H1 (cell line): ENCODE data around the gene SMC3. TPM values are rescaled to one million over a fixed set of nuclear protein-coding genes. Genes with fewer than 3 reads are reported as not detected.

Source experiments
- CTCF ChIA-PET: fragments of 300-600 bp; sonication (Branson Sonifier 250); formaldehyde crosslinking; loops from one replicate; lab custom pipeline; 2021; ENCODE audit not compliant: partially characterized antibody; lab: Charles Lee
- POLR2A ChIA-PET: fragments of 300-600 bp; sonication (Branson Sonifier 250); formaldehyde crosslinking; loops from one replicate; lab custom pipeline; 2021; ENCODE audit warnings: inconsistent platforms; ENCODE audit not compliant: partially characterized antibody; lab: Charles Lee
- DNase-seq, 2 experiments: peaks; one replicate each; pipeline versions ENCODE4 v3.0.0 to v3.0.0-alpha.2; 2010 to 2022; ENCODE audit warnings: low spot score in 2 of 2, low read depth in 1 of 2, mixed read lengths in 1 of 2
- FAIRE-seq: peaks from 2 replicates; lab custom pipeline; 2011; peaks lifted over from hg19 to GRCh38; lab: Jason Lieb, UNC
- H2AFZ ChIP-seq: 2 replicates; pipeline ENCODE4 v1.8.1; 2012; ENCODE audit warnings: low read length, inconsistent platforms
- H2AK5ac ChIP-seq: 2 replicates; pipeline ENCODE4 v1.6.1; 2013; ENCODE audit warnings: low read depth, low read length
- H2BK120ac ChIP-seq: replicated peaks from 2 replicates; pipeline ENCODE3; 2013; ENCODE audit warnings: low read depth, low read length, inconsistent platforms
- H2BK12ac ChIP-seq: 2 replicates; pipeline ENCODE4 v1.6.1; 2013; ENCODE audit warnings: low read depth, low read length
- H2BK15ac ChIP-seq: 2 replicates; pipeline ENCODE4 v1.6.1; 2013; ENCODE audit warnings: low read length
- H2BK20ac ChIP-seq: 2 replicates; pipeline ENCODE4 v1.6.1; 2013; ENCODE audit warnings: low read length
- H2BK5ac ChIP-seq: 2 replicates; pipeline ENCODE4 v1.6.1; 2013; ENCODE audit warnings: low read depth, low read length
- H3K14ac ChIP-seq: 2 replicates; pipeline ENCODE4 v1.6.1; 2013; ENCODE audit warnings: inconsistent platforms; ENCODE audit not compliant: insufficient read length
- H3K18ac ChIP-seq: 2 replicates; pipeline ENCODE4 v1.6.1; 2013; ENCODE audit warnings: low read length; ENCODE audit errors: extremely low read depth
- H3K23ac ChIP-seq: 2 replicates; pipeline ENCODE4 v1.6.1; 2013; ENCODE audit warnings: inconsistent platforms; ENCODE audit not compliant: insufficient read length
- H3K23me2 ChIP-seq: 2 replicates; pipeline ENCODE4 v1.6.1; 2013; ENCODE audit warnings: low read depth, low read length
- H3K27ac ChIP-seq: 2 replicates; pipeline ENCODE4 v1.6.1; 2011; ENCODE audit warnings: low read depth, low read length, inconsistent platforms
- H3K27me3 ChIP-seq, 4 experiments: replicated peaks in 1 of 4; 1 replicate in 1 of 4; 2 replicates in 3 of 4; pipeline versions ENCODE4 v1.6.1 to v1.8.1; 2011 to 2013; ENCODE audit warnings: low read length in 3 of 4, mild to moderate bottlenecking in 3 of 4, inconsistent platforms in 2 of 4, mixed read lengths in 2 of 4, moderate library complexity in 1 of 4; ENCODE audit not compliant: control insufficient read depth in 3 of 4, insufficient read depth in 3 of 4; ENCODE audit errors: extremely low read depth in 1 of 4
- H3K36me3 ChIP-seq, 4 experiments: 2 replicates each; pipeline versions ENCODE4 v1.6.1 to v1.8.1; 2011 to 2013; ENCODE audit warnings: mild to moderate bottlenecking in 4 of 4, low read length in 3 of 4, moderate library complexity in 2 of 4, control low read depth in 1 of 4, inconsistent platforms in 1 of 4; ENCODE audit not compliant: insufficient read depth in 4 of 4, control insufficient read depth in 2 of 4
- H3K4ac ChIP-seq: replicated peaks from 2 replicates; pipeline ENCODE3; 2013; ENCODE audit warnings: low read length, low read depth, mixed read lengths, inconsistent platforms; ENCODE audit not compliant: insufficient read length
- H3K4me1 ChIP-seq, 4 experiments: replicated peaks in 1 of 4; 1 replicate in 1 of 4; 2 replicates in 3 of 4; pipeline versions ENCODE4 v1.6.1 to v1.8.1; 2011 to 2013; ENCODE audit warnings: low read length in 3 of 4, inconsistent platforms in 2 of 4, mixed read lengths in 1 of 4; ENCODE audit not compliant: insufficient read depth in 4 of 4, control insufficient read depth in 3 of 4
- H3K4me2 ChIP-seq, 2 experiments: 2 replicates each; pipeline versions ENCODE4 v1.6.1 to v1.8.1; 2011 to 2013; ENCODE audit warnings: low read depth in 2 of 2, low read length in 2 of 2, control low read depth in 1 of 2, inconsistent platforms in 1 of 2, mild to moderate bottlenecking in 1 of 2; ENCODE audit not compliant: insufficient read depth in 1 of 2
- H3K4me3 ChIP-seq, 4 experiments: fragments of 200-600, 300-600 bp in 1 of 4; sonication (generic), shearing (Covaris generic), sonication (Bioruptor Twin) in 1 of 4; 2 replicates each; pipeline versions ENCODE4 v1.5.1 to v1.8.1; 2011 to 2016; ENCODE audit warnings: low read length in 4 of 4, low read depth in 3 of 4, control low read depth in 2 of 4, inconsistent platforms in 2 of 4, mild to moderate bottlenecking in 2 of 4, mixed read lengths in 1 of 4, moderate library complexity in 1 of 4; ENCODE audit not compliant: insufficient read depth in 2 of 4; ENCODE audit errors: extremely low read depth in 1 of 4
- H3K56ac ChIP-seq: replicated peaks from 2 replicates; pipeline ENCODE3; 2013; ENCODE audit warnings: low read depth, mild to moderate bottlenecking, mixed read lengths, low read length, inconsistent platforms; ENCODE audit not compliant: insufficient read length
- H3K79me1 ChIP-seq: 2 replicates; pipeline ENCODE4 v1.6.1; 2013; ENCODE audit warnings: low read depth, low read length, control low read depth
- H3K79me2 ChIP-seq, 2 experiments: 2 replicates each; pipeline versions ENCODE4 v1.6.1 to v1.8.1; 2012 to 2013; ENCODE audit warnings: low read length in 2 of 2, mild to moderate bottlenecking in 2 of 2, inconsistent platforms in 1 of 2; ENCODE audit not compliant: insufficient read depth in 2 of 2, control insufficient read depth in 1 of 2
- H3K9ac ChIP-seq, 4 experiments: replicated peaks in 1 of 4; 1 replicate in 1 of 4; 2 replicates in 3 of 4; pipeline versions ENCODE4 v1.6.1 to v1.8.1; 2011 to 2013; ENCODE audit warnings: low read depth in 3 of 4, low read length in 3 of 4, control low read depth in 2 of 4, mild to moderate bottlenecking in 2 of 4, moderate library complexity in 2 of 4, inconsistent platforms in 1 of 4; ENCODE audit errors: extremely low read depth in 1 of 4
- H3K9me3 ChIP-seq, 2 experiments: 2 replicates each; pipeline versions ENCODE4 v1.6.1 to v1.8.1; 2012 to 2013; ENCODE audit warnings: mild to moderate bottlenecking in 2 of 2, moderate library complexity in 2 of 2, control low read depth in 1 of 2, inconsistent platforms in 1 of 2, low read depth in 1 of 2, low read length in 1 of 2, mixed read lengths in 1 of 2; ENCODE audit not compliant: insufficient read depth in 2 of 2
- H4K20me1 ChIP-seq, 2 experiments: replicated peaks in 1 of 2; 2 replicates each; pipeline versions ENCODE3 to v1.8.1; 2011 to 2013; ENCODE audit warnings: inconsistent platforms in 2 of 2, low read length in 2 of 2, mild to moderate bottlenecking in 1 of 2; ENCODE audit not compliant: insufficient read depth in 2 of 2, control insufficient read depth in 1 of 2
- H4K5ac ChIP-seq: 2 replicates; pipeline ENCODE4 v1.6.1; 2013; ENCODE audit warnings: low read length, low read depth, mixed read lengths, inconsistent platforms; ENCODE audit not compliant: insufficient read length
- H4K8ac ChIP-seq: 2 replicates; pipeline ENCODE4 v1.8.0; 2013; ENCODE audit warnings: mild to moderate bottlenecking, moderate library complexity, low read length, inconsistent platforms; ENCODE audit not compliant: insufficient read depth; ENCODE audit errors: extremely low read depth
- H4K91ac ChIP-seq: replicated peaks from 2 replicates; pipeline ENCODE3; 2013; ENCODE audit warnings: low read length, mixed read lengths, inconsistent platforms; ENCODE audit not compliant: insufficient read length
- ASH2L ChIP-seq: fragments of 200-600, 300-600 bp; sonication (generic); IDR thresholded peaks from one replicate; pipeline ENCODE4 v1.7.1; 2017; ENCODE audit warnings: low read length
- RFX5 ChIP-seq: IDR thresholded peaks from 2 replicates; pipeline ENCODE4 v1.6.1; 2011; ENCODE audit warnings: low read depth, low read length, improper control_type of control experiment, borderline replicate concordance
- WGBS, 2 experiments: shearing (Covaris generic) in 1 of 2; methylation state at CpG; one replicate each; pipeline versions ENCODE4 v1.1.6 to v1.1.7; 2013 to 2015; ENCODE audit warnings: low lambda C conversion rate in 2 of 2, mixed read lengths in 2 of 2, inconsistent platforms in 1 of 2, low coverage in 1 of 2, missing lambda C conversion rate in 1 of 2; ENCODE audit not compliant: insufficient replicate concordance in 2 of 2, insufficient coverage in 1 of 2, insufficient read length in 1 of 2; ENCODE audit errors: extremely low coverage in 1 of 2, missing lambda C conversion rate in 1 of 2; 5-methylcytosine and 5-hydroxymethylcytosine counted together
- polyA plus RNA-seq, 7 experiments: library from polyadenylated mRNA; depleted of rRNA in 3 of 7; stranded (reverse) in 5 of 7; unstranded in 2 of 7; fragments of >200 nt in 5 of 7; fragments of 200-250 nt in 2 of 7; gene quantifications; 1 replicate in 5 of 7; 2 replicates in 1 of 7; 4 replicates in 1 of 7; pipeline versions ENCODE4 v1.2.1 to v1.2.3, GENCODE V29; 2011 to 2013; ENCODE audit warnings: missing spikeins in 2 of 7, mixed read lengths in 2 of 7
- total RNA-seq: library from RNA; stranded (reverse); fragmentation: NEBNext Ultra II Directional; extraction: Animal tissue kit (Norgen Biotek cat#: 25700); gene quantifications from 2 replicates; pipeline ENCODE4 v1.2.1, GENCODE V29; 2021

Gene SMC3
- total and polyA plus RNA-seq, 2 of the 8 experiments (the other 6 are each of a cell fraction or from before 2014, with no cell fraction given): 12.7 to 93.4 TPM

DNA sequence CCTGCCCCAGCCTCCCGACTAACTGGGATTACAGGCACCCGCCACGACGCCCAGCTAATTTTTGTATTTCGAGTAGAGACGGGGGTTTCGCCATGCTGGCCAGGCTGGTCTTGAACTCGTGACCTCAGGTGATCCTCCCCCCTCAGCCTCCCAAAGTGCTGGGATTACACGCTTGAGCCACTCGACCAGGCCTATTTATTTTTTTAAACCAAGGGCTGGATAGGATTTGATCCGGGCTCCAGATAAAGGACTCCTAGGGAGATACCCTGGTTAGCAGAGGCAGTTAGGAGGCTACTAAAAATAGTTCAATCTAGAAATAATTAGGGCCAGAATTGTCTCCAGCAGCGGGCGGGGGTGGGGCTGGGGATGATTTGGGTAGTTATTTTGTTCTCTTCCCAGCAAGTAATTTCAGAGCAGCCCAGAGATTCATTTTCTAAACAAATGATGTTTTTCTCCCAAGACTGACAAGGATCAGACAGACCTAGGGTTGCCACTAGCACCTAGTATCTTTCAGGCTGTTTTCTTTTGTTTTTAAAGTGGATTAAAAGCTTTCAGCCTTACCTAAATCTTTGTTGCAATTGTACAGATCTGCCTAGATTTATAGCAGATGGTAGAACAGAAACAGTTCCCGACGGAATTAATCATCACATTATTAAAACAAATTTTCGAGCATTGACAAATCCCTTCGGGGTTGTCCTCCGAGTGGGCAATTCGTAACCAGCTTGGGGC lies 859 bp upstream of the SMC3 start:
- no peak overlapping the region for H3K23ac ChIP-seq
- H2BK12ac ChIP-seq: no peak overlapping the region; the same call in 1 of the 2 replicates
- H3K27me3 ChIP-seq: no peaks in the 10 kb centered on the region
- H3K79me2 ChIP-seq: peaks cover 19 to 40% of the 10 kb centered on the region in 2 experiments
- no peak overlapping the region for H2BK15ac ChIP-seq
- H3K4me3 ChIP-seq: peak overlapping the region; percentile 88 to 95 (median 91); a peak in 7 of 8 replicates
- TF ChIP-seq RFX5 (no peak), ASH2L (peak; percentile 45)
- peaks cover 0 to 21% (median 8%) of the 10 kb centered on the region in 4 experiments; a peak in 6 of 8 replicates for H3K36me3 ChIP-seq
- no peak overlapping the region for H2AK5ac ChIP-seq
- H3K14ac ChIP-seq: no peak overlapping the region
- FAIRE-seq (no peak), DNase-seq (no peak)
- no peak overlapping the region for H3K4ac ChIP-seq
- H3K4me2 ChIP-seq: peak overlapping the region; percentile 79 to 91
- peaks cover 7 to 13% of the 10 kb centered on the region in 2 experiments for H4K20me1 ChIP-seq
- H2AFZ ChIP-seq: no peak overlapping the region
- H4K8ac ChIP-seq: peak overlapping the region; percentile 7; the same call in 1 of the 2 replicates
- H3K9ac ChIP-seq: peak overlapping the region; percentile 57 to 98 (median 96)
- H3K4me1 ChIP-seq: peaks cover 0 to 4% (median 0%) of the 10 kb centered on the region in 4 experiments; a peak in 2 of 7 replicates
- H4K91ac ChIP-seq: peak overlapping the region; percentile 13
- ChIA-PET POLR2A (interaction anchor here (0.7 to 3.1 kb wide), 10 partner anchors 8 to 212 kb away, joined by 3 to 14 read pairs (median 3); no protein-coding TSS in a partner anchor), CTCF (interaction anchor here (1.5 to 1.7 kb wide), 3 partner anchors 15 to 360 kb away, joined by 3 to 6 read pairs (median 4); no protein-coding TSS in a partner anchor)
- H3K27ac ChIP-seq: peak overlapping the region; percentile 98
- no peak overlapping the region for H2BK120ac ChIP-seq
- H3K9me3 ChIP-seq: no peaks in the 10 kb centered on the region
- 0 out of 2 replicates have a peak, but pooled peaks cover 4% of the 10 kb centered on the region for H3K79me1 ChIP-seq
- H4K5ac ChIP-seq: peak overlapping the region; percentile 45
- H3K23me2 ChIP-seq: peaks cover 3% of the 10 kb centered on the region; the same call in 1 of the 2 replicates
- peak overlapping the region; percentile 96; the same call in 1 of the 2 replicates for H2BK5ac ChIP-seq
- 59% methylated on average over 19 of the region's 19 CpGs; no CpG with 5 or more reads in 1 of the 2 experiments for WGBS, 2 experiments
- peak overlapping the region; percentile 20; the same call in 1 of the 2 replicates for H3K18ac ChIP-seq
- H3K56ac ChIP-seq: peak overlapping the region; percentile 79
- no peak overlapping the region for H2BK20ac ChIP-seq
